Measurements from ENCODE around the gene RASA3.
"Not testable (repeated sequence)": the region's sequence is repeated elsewhere in the genome, so short reads cannot be mapped to it uniquely, and the experiment has no call there.

RASA3 gene

GRCh38 chr13:114135731-114136171 is 3.3 kb upstream of the RASA3 start:
- DNase-seq (ENCODE audit: low read depth in 1 of 2, low spot score in 1 of 2): no peak
- H3K27me3 ChIP-seq (ENCODE audit: insufficient read depth, poor library complexity, severe bottlenecking): no peaks in the 10 kb centered on the region
- H3K27ac ChIP-seq (replicated peaks): no peak overlapping the region
- TF ChIP-seq GABPA (IDR thresholded peaks at IDR 0.05; ENCODE audit: low read depth): no peak
- TF ChIP-seq SPI1 (IDR thresholded peaks at IDR 0.05; ENCODE audit: borderline replicate concordance, low read depth): no peak
- TF ChIP-seq, protein P1, sequence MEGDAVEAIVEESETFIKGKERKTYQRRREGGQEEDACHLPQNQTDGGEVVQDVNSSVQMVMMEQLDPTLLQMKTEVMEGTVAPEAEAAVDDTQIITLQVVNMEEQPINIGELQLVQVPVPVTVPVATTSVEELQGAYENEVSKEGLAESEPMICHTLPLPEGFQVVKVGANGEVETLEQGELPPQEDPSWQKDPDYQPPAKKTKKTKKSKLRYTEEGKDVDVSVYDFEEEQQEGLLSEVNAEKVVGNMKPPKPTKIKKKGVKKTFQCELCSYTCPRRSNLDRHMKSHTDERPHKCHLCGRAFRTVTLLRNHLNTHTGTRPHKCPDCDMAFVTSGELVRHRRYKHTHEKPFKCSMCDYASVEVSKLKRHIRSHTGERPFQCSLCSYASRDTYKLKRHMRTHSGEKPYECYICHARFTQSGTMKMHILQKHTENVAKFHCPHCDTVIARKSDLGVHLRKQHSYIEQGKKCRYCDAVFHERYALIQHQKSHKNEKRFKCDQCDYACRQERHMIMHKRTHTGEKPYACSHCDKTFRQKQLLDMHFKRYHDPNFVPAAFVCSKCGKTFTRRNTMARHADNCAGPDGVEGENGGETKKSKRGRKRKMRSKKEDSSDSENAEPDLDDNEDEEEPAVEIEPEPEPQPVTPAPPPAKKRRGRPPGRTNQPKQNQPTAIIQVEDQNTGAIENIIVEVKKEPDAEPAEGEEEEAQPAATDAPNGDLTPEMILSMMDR (IDR thresholded peaks at IDR 0.05; ENCODE audit: insufficient read depth, low read length): no peak
- TF ChIP-seq, protein P2, sequence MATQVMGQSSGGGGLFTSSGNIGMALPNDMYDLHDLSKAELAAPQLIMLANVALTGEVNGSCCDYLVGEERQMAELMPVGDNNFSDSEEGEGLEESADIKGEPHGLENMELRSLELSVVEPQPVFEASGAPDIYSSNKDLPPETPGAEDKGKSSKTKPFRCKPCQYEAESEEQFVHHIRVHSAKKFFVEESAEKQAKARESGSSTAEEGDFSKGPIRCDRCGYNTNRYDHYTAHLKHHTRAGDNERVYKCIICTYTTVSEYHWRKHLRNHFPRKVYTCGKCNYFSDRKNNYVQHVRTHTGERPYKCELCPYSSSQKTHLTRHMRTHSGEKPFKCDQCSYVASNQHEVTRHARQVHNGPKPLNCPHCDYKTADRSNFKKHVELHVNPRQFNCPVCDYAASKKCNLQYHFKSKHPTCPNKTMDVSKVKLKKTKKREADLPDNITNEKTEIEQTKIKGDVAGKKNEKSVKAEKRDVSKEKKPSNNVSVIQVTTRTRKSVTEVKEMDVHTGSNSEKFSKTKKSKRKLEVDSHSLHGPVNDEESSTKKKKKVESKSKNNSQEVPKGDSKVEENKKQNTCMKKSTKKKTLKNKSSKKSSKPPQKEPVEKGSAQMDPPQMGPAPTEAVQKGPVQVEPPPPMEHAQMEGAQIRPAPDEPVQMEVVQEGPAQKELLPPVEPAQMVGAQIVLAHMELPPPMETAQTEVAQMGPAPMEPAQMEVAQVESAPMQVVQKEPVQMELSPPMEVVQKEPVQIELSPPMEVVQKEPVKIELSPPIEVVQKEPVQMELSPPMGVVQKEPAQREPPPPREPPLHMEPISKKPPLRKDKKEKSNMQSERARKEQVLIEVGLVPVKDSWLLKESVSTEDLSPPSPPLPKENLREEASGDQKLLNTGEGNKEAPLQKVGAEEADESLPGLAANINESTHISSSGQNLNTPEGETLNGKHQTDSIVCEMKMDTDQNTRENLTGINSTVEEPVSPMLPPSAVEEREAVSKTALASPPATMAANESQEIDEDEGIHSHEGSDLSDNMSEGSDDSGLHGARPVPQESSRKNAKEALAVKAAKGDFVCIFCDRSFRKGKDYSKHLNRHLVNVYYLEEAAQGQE (IDR thresholded peaks at IDR 0.05; ENCODE audit: insufficient replicate concordance, low read depth): no peak
- no peak for TF ChIP-seq POLR2AphosphoS5 (IDR thresholded peaks at IDR 0.05; ENCODE audit: low read depth)
- H3K4me3 ChIP-seq (replicated peaks; ENCODE audit: insufficient read depth, low read length): no peak overlapping the region

GRCh38 chr13:114134944-114135610 is 2.7 kb upstream of the RASA3 start:
- DNase-seq (ENCODE audit: low read depth in 1 of 2, low spot score in 1 of 2): no peak
- TF ChIP-seq SPI1 (IDR thresholded peaks at IDR 0.05; ENCODE audit: borderline replicate concordance, low read depth): no peak
- TF ChIP-seq, protein P2 (IDR thresholded peaks at IDR 0.05; ENCODE audit: insufficient replicate concordance, low read depth): no peak
- no peak for TF ChIP-seq POLR2AphosphoS5 (IDR thresholded peaks at IDR 0.05; ENCODE audit: low read depth)
- TF ChIP-seq, protein P1 (IDR thresholded peaks at IDR 0.05; ENCODE audit: insufficient read depth, low read length): no peak
- TF ChIP-seq GABPA (IDR thresholded peaks at IDR 0.05; ENCODE audit: low read depth): no peak
- H3K4me3 ChIP-seq (replicated peaks; ENCODE audit: insufficient read depth, low read length): no peak overlapping the region
- H3K27me3 ChIP-seq (ENCODE audit: insufficient read depth, poor library complexity, severe bottlenecking): no peaks in the 10 kb centered on the region
- H3K27ac ChIP-seq (replicated peaks): no peak overlapping the region

DNA sequence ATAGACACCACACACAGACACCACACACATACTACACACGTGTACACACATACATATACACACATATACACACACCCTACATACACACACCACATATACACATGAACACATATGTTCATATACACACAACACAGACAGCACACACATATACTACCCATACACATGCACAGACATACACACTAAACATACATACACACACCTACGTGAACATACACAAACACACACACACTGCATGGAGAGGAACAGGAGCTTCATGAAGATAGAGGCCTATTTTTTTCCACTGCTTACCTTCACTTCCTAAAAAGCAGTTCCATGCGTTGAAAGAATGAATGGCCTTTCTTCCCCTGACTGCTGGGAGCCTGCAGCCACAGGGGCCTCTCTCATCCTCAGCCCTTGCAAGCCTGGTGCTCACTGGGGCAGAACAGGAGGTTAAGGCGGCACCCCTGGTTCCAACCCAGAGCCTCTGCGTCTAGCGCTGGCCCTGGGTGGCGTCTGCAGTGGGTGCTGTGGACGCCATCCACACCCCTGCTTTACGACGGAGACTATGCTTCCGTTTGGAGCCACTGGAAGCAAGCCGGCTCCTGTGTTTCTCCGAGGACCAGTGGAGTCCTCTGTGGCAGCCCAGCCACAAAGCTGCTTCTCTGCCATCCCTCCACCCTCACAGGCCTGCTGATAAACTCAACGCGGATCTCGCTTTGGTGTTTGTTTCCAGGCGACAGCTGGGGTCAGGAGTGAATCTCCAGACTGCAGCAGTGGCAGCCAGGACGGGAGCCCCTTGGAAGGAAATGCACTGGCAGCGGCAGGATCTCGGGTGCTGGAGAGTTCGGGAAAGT is 1.9 kb upstream of the RASA3 start:
- DNase-seq (ENCODE audit: low read depth in 1 of 2, low spot score in 1 of 2): peak in 1 of 2 experiments; percentile 41
- Histone ChIP-seq H3K27ac (replicated peaks) (no peak overlapping the region), H3K4me3 (replicated peaks; ENCODE audit: insufficient read depth, low read length) (no peak overlapping the region), H3K27me3 (ENCODE audit: insufficient read depth, poor library complexity, severe bottlenecking) (no peaks in the 10 kb centered on the region)
- peak; percentile 72; the same call in 1 of the 2 replicates for TF ChIP-seq SPI1 (IDR thresholded peaks at IDR 0.05; ENCODE audit: borderline replicate concordance, low read depth)
- TF ChIP-seq GABPA (IDR thresholded peaks at IDR 0.05; ENCODE audit: low read depth): no peak

DNA sequence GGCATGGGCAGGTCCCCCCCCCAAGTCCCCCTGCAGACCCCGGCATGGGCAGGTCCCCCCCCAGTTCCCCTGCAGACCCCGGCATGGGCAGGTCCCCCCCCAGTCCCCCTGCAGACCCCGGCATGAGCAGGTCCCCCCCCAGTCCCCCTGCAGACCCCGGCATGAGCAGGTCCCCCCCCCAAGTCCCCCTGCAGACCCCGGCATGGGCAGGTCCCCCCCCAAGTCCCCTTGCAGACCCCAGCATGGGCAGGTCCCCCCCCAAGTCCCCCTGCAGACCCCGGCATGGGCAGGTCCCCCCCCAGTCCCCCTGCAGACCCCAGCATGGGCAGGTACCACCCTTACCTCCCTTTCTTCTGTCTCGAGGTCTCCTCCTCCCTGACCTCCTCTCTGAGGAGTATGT is 1.1 kb upstream of the RASA3 start:
- DNase-seq (ENCODE audit: low read depth in 1 of 2, low spot score in 1 of 2); H3K4me3 ChIP-seq (replicated peaks; ENCODE audit: insufficient read depth, low read length); H3K27me3 ChIP-seq (ENCODE audit: insufficient read depth, poor library complexity, severe bottlenecking): not testable (repeated sequence)

DNA sequence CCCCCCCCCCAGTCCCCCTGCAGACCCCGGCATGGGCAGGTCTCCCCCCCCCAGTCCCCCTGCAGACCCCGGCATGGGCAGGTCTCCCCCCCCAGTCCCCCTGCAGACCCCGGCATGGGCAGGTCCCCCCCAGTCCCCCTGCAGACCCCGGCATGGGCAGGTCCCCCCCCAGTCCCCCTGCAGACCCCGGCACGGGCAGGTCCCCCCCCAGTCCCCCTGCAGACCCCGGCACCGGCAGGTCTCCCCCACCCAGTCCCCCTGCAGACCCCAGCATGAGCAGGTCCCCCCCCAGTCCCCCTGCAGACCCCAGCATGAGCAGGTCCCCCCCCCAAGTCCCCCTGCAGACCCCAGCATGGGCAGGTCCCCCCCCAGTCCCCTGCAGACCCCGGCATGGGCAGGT is 703 bp upstream of the RASA3 start:
- H3K27me3 ChIP-seq (ENCODE audit: insufficient read depth, poor library complexity, severe bottlenecking); H3K4me3 ChIP-seq (replicated peaks; ENCODE audit: insufficient read depth, low read length); H3K27ac ChIP-seq (replicated peaks); DNase-seq (ENCODE audit: low read depth in 1 of 2, low spot score in 1 of 2): not testable (repeated sequence)

More for the DNA sequence above, 1.1 kb upstream of the RASA3 start:
- H3K27ac ChIP-seq (replicated peaks): not testable (repeated sequence)
